NCI-H1105 treated with DMSO at 0.1 percent for 48 hours (cell line): ENCODE results near the gene RAB10.
"Not testable (repeated sequence)": the region's sequence is repeated elsewhere in the genome, so short reads cannot be mapped to it uniquely, and the experiment has no call there.

Experiments used
- DNase-seq: peaks from one replicate; lab custom pipeline; 2025; lab: John Stamatoyannopoulos, UW

RAB10 gene

GRCh38 chr2:26058390-26058789, 24.5 kb downstream of the RAB10 start:
- DNase-seq, result no peak

- DNase-seq, result no peak
Observed at GRCh38 chr2:26059542-26059941, 25.7 kb downstream of the RAB10 start.

GRCh38 chr2:26061539-26061938, 27.7 kb downstream of the RAB10 start:
- DNase-seq, result no peak

GRCh38 chr2:26064846-26065245, 31.0 kb downstream of the RAB10 start:
- DNase-seq, result no peak

GRCh38 chr2:26067186-26067974, 33.5 kb downstream of the RAB10 start:
- DNase-seq, result no peak

- no peak for DNase-seq
Observed at GRCh38 chr2:26067980-26068507, 34.2 kb downstream of the RAB10 start.

GRCh38 chr2:26068602-26069298, 34.9 kb downstream of the RAB10 start:
- DNase-seq, result no peak

GRCh38 chr2:26070730-26071129, 36.8 kb downstream of the RAB10 start:
- no peak for DNase-seq

GRCh38 chr2:26072925-26073768, 39.3 kb downstream of the RAB10 start:
- no peak for DNase-seq

GRCh38 chr2:26073830-26074229, 39.9 kb downstream of the RAB10 start:
- no peak for DNase-seq

- no peak for DNase-seq
Observed at GRCh38 chr2:26074676-26075075, 40.8 kb downstream of the RAB10 start.

- no peak for DNase-seq
Observed at GRCh38 chr2:26075173-26075572, 41.3 kb downstream of the RAB10 start.

GRCh38 chr2:26076001-26076587, 42.2 kb downstream of the RAB10 start:
- peak; percentile 1 for DNase-seq

- DNase-seq, result no peak
Observed at GRCh38 chr2:26077291-26077690, 43.4 kb downstream of the RAB10 start.

- DNase-seq, result no peak
Observed at GRCh38 chr2:26078939-26079338, 45.1 kb downstream of the RAB10 start.

GRCh38 chr2:26080356-26080755, 46.5 kb downstream of the RAB10 start:
- no peak for DNase-seq

GRCh38 chr2:26080925-26081324, 47.0 kb downstream of the RAB10 start:
- DNase-seq, result not testable (repeated sequence)

- no peak for DNase-seq
Observed at GRCh38 chr2:26081556-26081955, 47.7 kb downstream of the RAB10 start.

- DNase-seq, result no peak
Observed at GRCh38 chr2:26086155-26086637, 52.3 kb downstream of the RAB10 start.

GRCh38 chr2:26086779-26087178, 52.9 kb downstream of the RAB10 start:
- DNase-seq, result no peak

- DNase-seq, result peak; percentile 2
Observed at GRCh38 chr2:26088038-26088643, 54.3 kb downstream of the RAB10 start.
